Uterus (tissue), 4 donors: ENCODE data around the gene KRTAP19-6. TPM values are rescaled to one million over a fixed set of nuclear protein-coding genes. Genes with fewer than 3 reads are reported as not detected.

Experiments
- DNase-seq, 2 donors: peaks; one replicate each; pipeline ENCODE4 v3.0.0-alpha.2; 2019 to 2020
- H3K27ac ChIP-seq, 2 donors: fragments of 200-600 bp; sonication (generic); 1 replicate in 1 of 2; 2 replicates in 1 of 2; pipeline ENCODE4 v1.5.1; 2016 to 2018
- H3K27me3 ChIP-seq, 2 donors: fragments of 200-600 bp; sonication (generic); one replicate each; pipeline ENCODE4 v1.5.1; 2018 to 2019; ENCODE audit warnings: control low read depth in 1 of 2
- H3K36me3 ChIP-seq, 2 donors: fragments of 200-600 bp; sonication (generic); one replicate each; pipeline ENCODE4 v1.5.1; 2019; ENCODE audit warnings: control low read depth in 1 of 2
- H3K4me1 ChIP-seq, 2 donors: fragments of 200-600 bp; sonication (generic); one replicate each; pipeline ENCODE4 v1.5.1; 2018 to 2019; ENCODE audit warnings: control low read depth in 1 of 2
- H3K4me3 ChIP-seq, 2 donors: fragments of 200-600 bp; sonication (generic); 1 replicate in 1 of 2; 2 replicates in 1 of 2; pipeline ENCODE4 v1.5.1; 2018 to 2019; ENCODE audit warnings: mild to moderate bottlenecking in 1 of 2
- H3K9me3 ChIP-seq, 2 donors: fragments of 200-600 bp; sonication (generic); one replicate each; pipeline ENCODE4 v1.5.1; 2019; ENCODE audit warnings: control low read depth in 1 of 2
- CTCF ChIP-seq, 4 experiments: fragments of 200-600 bp in 2 of 4; fragments of 450-650 bp in 2 of 4; sonication (generic) in 2 of 4; IDR thresholded peaks; one replicate each; pipeline ENCODE4 v1.5.1; 2016 to 2019; ENCODE audit warnings: antibody characterized with exemption in 4 of 4, mild to moderate bottlenecking in 2 of 4, moderate library complexity in 1 of 4
- POLR2A ChIP-seq, 2 donors: fragments of 450-650 bp; IDR thresholded peaks; one replicate each; pipeline ENCODE4 v1.6.1; 2016; ENCODE audit warnings: antibody characterized with exemption in 2 of 2, mild to moderate bottlenecking in 1 of 2, moderate library complexity in 1 of 2
- intact Hi-C: fragments of 100-400 bp; cut with DNase I; formaldehyde crosslinking; loops from one replicate; pipeline ENCODE4 v1.15.1; 2023; ENCODE audit warnings: low total_unique reads
- total RNA-seq, 4 donors: library from RNA; depleted of rRNA in 3 of 4; stranded (reverse); fragments of >200 nt in 3 of 4; gene quantifications; one replicate each; pipeline versions ENCODE4 v1.1.0 to v1.2.4, GENCODE V29; 2014 to 2023
- donor health status: DM: yes; HTN: yes; CAD: no.

KRTAP19-6 gene
- total RNA-seq, 4 donors from 2014 or later, result not detected

- TF ChIP-seq POLR2A (IDR thresholded peaks at IDR 0.05), result no peak
- TF ChIP-seq CTCF (IDR thresholded peaks at IDR 0.05), result no peak
- Histone ChIP-seq H3K27me3 (no peaks in the 10 kb centered on the region), H3K27ac (no peak overlapping the region), H3K4me3 (no peak overlapping the region), H3K4me1 (no peaks in the 10 kb centered on the region), H3K36me3 (no peaks in the 10 kb centered on the region), H3K9me3 (no peaks in the 10 kb centered on the region)
- intact Hi-C loops, result no loop called here
- DNase-seq, result no peak
These were observed 36.1 kb upstream of the KRTAP19-6 start for GRCh38 chr21:30577766-30578165.

- Histone ChIP-seq H3K4me1 (no peaks in the 10 kb centered on the region), H3K27ac (no peak overlapping the region), H3K27me3 (no peaks in the 10 kb centered on the region), H3K4me3 (no peak overlapping the region), H3K9me3 (no peaks in the 10 kb centered on the region), H3K36me3 (no peaks in the 10 kb centered on the region)
- DNase-seq, result no peak
- intact Hi-C loops, result no loop called here
- no peak for TF ChIP-seq CTCF (IDR thresholded peaks at IDR 0.05)
- TF ChIP-seq POLR2A (IDR thresholded peaks at IDR 0.05), result no peak
These were observed 26.0 kb upstream of the KRTAP19-6 start for GRCh38 chr21:30567617-30568016.

GRCh38 chr21:30563630-30564029 lies 22.0 kb upstream of the KRTAP19-6 start:
- Histone ChIP-seq H3K9me3 (no peaks in the 10 kb centered on the region), H3K27me3 (no peaks in the 10 kb centered on the region), H3K36me3 (no peaks in the 10 kb centered on the region), H3K4me3 (no peak overlapping the region), H3K27ac (no peak overlapping the region), H3K4me1 (no peaks in the 10 kb centered on the region)
- no peak for DNase-seq
- TF ChIP-seq POLR2A (IDR thresholded peaks at IDR 0.05) (no peak), CTCF (IDR thresholded peaks at IDR 0.05) (no peak)
- intact Hi-C loops, result no loop called here

- TF ChIP-seq POLR2A (IDR thresholded peaks at IDR 0.05), result no peak
- no peak for TF ChIP-seq CTCF (IDR thresholded peaks at IDR 0.05)
- Histone ChIP-seq H3K27me3 (no peaks in the 10 kb centered on the region), H3K27ac (no peak overlapping the region), H3K4me1 (no peaks in the 10 kb centered on the region), H3K36me3 (no peaks in the 10 kb centered on the region), H3K4me3 (no peak overlapping the region), H3K9me3 (no peaks in the 10 kb centered on the region)
- no peak for DNase-seq
- intact Hi-C loops, result no loop called here
These were observed 21.4 kb upstream of the KRTAP19-6 start for GRCh38 chr21:30563072-30563471.

GRCh38 chr21:30561957-30562356 lies 20.3 kb upstream of the KRTAP19-6 start:
- Histone ChIP-seq H3K9me3 (no peaks in the 10 kb centered on the region), H3K27ac (no peak overlapping the region), H3K27me3 (no peaks in the 10 kb centered on the region), H3K36me3 (no peaks in the 10 kb centered on the region), H3K4me1 (no peaks in the 10 kb centered on the region), H3K4me3 (no peak overlapping the region)
- intact Hi-C loops, result no loop called here
- TF ChIP-seq POLR2A (IDR thresholded peaks at IDR 0.05), result no peak
- no peak for TF ChIP-seq CTCF (IDR thresholded peaks at IDR 0.05)
- no peak for DNase-seq
